H9 (cell line): ENCODE results near the gene WNT3. TPM values are rescaled to one million over a fixed set of nuclear protein-coding genes. Genes with fewer than 3 reads are reported as not detected.

ENCODE experiments used
- DNase-seq: peaks from one replicate; pipeline ENCODE4 v3.0.0-alpha.2; 2017
- H2AFZ ChIP-seq: one replicate; pipeline ENCODE4 v1.6.1; 2013; ENCODE audit warnings: mild to moderate bottlenecking, low read length, control low read depth, moderate library complexity
- H2AK5ac ChIP-seq: 2 replicates; pipeline ENCODE4 v1.6.1; 2013; ENCODE audit warnings: low read length, control low read depth, mixed read lengths; ENCODE audit not compliant: insufficient read length
- H2BK120ac ChIP-seq: one replicate; pipeline ENCODE4 v1.6.1; 2013; ENCODE audit warnings: low read depth, mild to moderate bottlenecking, low read length, control low read depth, inconsistent platforms; ENCODE audit not compliant: poor library complexity, severe bottlenecking
- H2BK12ac ChIP-seq: 2 replicates; pipeline ENCODE4 v1.6.1; 2013; ENCODE audit warnings: low read length, control low read depth, mixed read lengths, low read depth; ENCODE audit not compliant: insufficient read length
- H2BK15ac ChIP-seq: 2 replicates; pipeline ENCODE4 v1.6.1; 2013; ENCODE audit warnings: low read depth, low read length, control low read depth
- H2BK20ac ChIP-seq: one replicate; pipeline ENCODE4 v1.6.1; 2013; ENCODE audit warnings: low read depth, mild to moderate bottlenecking, low read length, control low read depth, inconsistent platforms; ENCODE audit not compliant: poor library complexity, severe bottlenecking
- H2BK5ac ChIP-seq: 2 replicates; pipeline ENCODE4 v1.6.1; 2013; ENCODE audit warnings: low read length, control low read depth, mixed read lengths; ENCODE audit not compliant: insufficient read length
- H3K14ac ChIP-seq: 2 replicates; pipeline ENCODE4 v1.6.1; 2013; ENCODE audit warnings: low read length, control low read depth; ENCODE audit not compliant: insufficient read depth
- H3K18ac ChIP-seq: 2 replicates; pipeline ENCODE4 v1.6.1; 2013; ENCODE audit warnings: low read depth, mild to moderate bottlenecking, mixed read lengths, low read length, control low read depth; ENCODE audit not compliant: insufficient read length
- H3K23ac ChIP-seq: 2 replicates; pipeline ENCODE4 v1.6.1; 2013; ENCODE audit warnings: low read length, control low read depth, mixed read lengths, low read depth; ENCODE audit not compliant: insufficient read length
- H3K23me2 ChIP-seq: 2 replicates; pipeline ENCODE4 v1.6.1; 2013; ENCODE audit warnings: low read depth, mild to moderate bottlenecking, mixed read lengths, low read length, control low read depth; ENCODE audit not compliant: insufficient read length, poor library complexity, severe bottlenecking
- H3K27ac ChIP-seq: 2 replicates; pipeline ENCODE4 v1.5.1; 2013; ENCODE audit warnings: low read length, control low read depth, mixed read lengths, low read depth; ENCODE audit not compliant: insufficient read length
- H3K27me3 ChIP-seq: 2 replicates; pipeline ENCODE4 v1.6.1; 2013; ENCODE audit warnings: low read length, control low read depth, inconsistent platforms; ENCODE audit not compliant: insufficient read depth
- H3K4ac ChIP-seq: 2 replicates; pipeline ENCODE4 v1.6.1; 2013; ENCODE audit warnings: low read depth, mild to moderate bottlenecking, control low read depth, inconsistent platforms, low read length, moderate library complexity
- H3K4me1 ChIP-seq: 2 replicates; pipeline ENCODE4 v1.6.1; 2013; ENCODE audit warnings: low read length, control low read depth, inconsistent platforms; ENCODE audit not compliant: insufficient read depth
- H3K4me2 ChIP-seq: 2 replicates; pipeline ENCODE4 v1.6.1; 2013; ENCODE audit warnings: low read length, control low read depth, mixed read lengths; ENCODE audit not compliant: insufficient read length, insufficient read depth
- H3K56ac ChIP-seq: 2 replicates; pipeline ENCODE4 v1.6.1; 2013; ENCODE audit warnings: low read depth, mild to moderate bottlenecking, mixed read lengths, low read length, control low read depth; ENCODE audit not compliant: insufficient read length
- H3K79me1 ChIP-seq: 2 replicates; pipeline ENCODE4 v1.6.1; 2013; ENCODE audit warnings: low read depth, mild to moderate bottlenecking, moderate library complexity, low read length, control low read depth, inconsistent platforms; ENCODE audit not compliant: insufficient read depth, poor library complexity, severe bottlenecking
- H3K79me2 ChIP-seq: 2 replicates; pipeline ENCODE4 v1.6.1; 2013; ENCODE audit warnings: low read length, control low read depth, inconsistent platforms; ENCODE audit not compliant: insufficient read depth
- H3K9ac ChIP-seq: 2 replicates; pipeline ENCODE4 v1.6.1; 2013; ENCODE audit warnings: low read length, control low read depth, mixed read lengths; ENCODE audit not compliant: insufficient read length; ENCODE audit errors: extremely low read depth
- H3K9me3 ChIP-seq: one replicate; pipeline ENCODE4 v1.6.1; 2013; ENCODE audit warnings: low read depth, low read length, inconsistent platforms; ENCODE audit not compliant: control insufficient read depth
- H3T11ph ChIP-seq: one replicate; pipeline ENCODE4 v1.6.1; 2013; ENCODE audit warnings: mild to moderate bottlenecking, low read length, control low read depth, inconsistent platforms
- H4K20me1 ChIP-seq: one replicate; pipeline ENCODE4 v1.6.1; 2013; ENCODE audit not compliant: control insufficient read depth, insufficient read length, insufficient read depth
- H4K5ac ChIP-seq: 2 replicates; pipeline ENCODE4 v1.6.1; 2013; ENCODE audit warnings: low read depth, mild to moderate bottlenecking, mixed read lengths, low read length, control low read depth; ENCODE audit not compliant: insufficient read length
- H4K8ac ChIP-seq: replicated peaks from 2 replicates; pipeline ENCODE4 v1.6.1; 2013; ENCODE audit warnings: low read length, control low read depth, mixed read lengths, low read depth; ENCODE audit not compliant: insufficient read length
- H4K91ac ChIP-seq: 2 replicates; pipeline ENCODE4 v1.6.1; 2013; ENCODE audit warnings: low read depth, mild to moderate bottlenecking, moderate library complexity, mixed read lengths, low read length, control low read depth; ENCODE audit not compliant: insufficient read length
- H3K27ac Mint-ChIP-seq, 3 experiments: 2 replicates in 2 of 3; 3 replicates in 1 of 3; pipeline ENCODE4 v1.8.0; 2020 to 2021; ENCODE audit warnings: mixed read lengths in 3 of 3, mild to moderate bottlenecking in 1 of 3, moderate library complexity in 1 of 3
- H3K27me3 Mint-ChIP-seq: 2 replicates; pipeline ENCODE4 v1.8.0; 2021; ENCODE audit warnings: low read depth, mild to moderate bottlenecking, moderate library complexity, mixed read lengths
- H3K36me3 Mint-ChIP-seq, 3 experiments: 2 replicates in 2 of 3; 3 replicates in 1 of 3; pipeline ENCODE4 v1.8.0; 2020 to 2021; ENCODE audit warnings: low read depth in 3 of 3, mixed read lengths in 3 of 3; ENCODE audit not compliant: insufficient read depth in 1 of 3
- H3K4me1 Mint-ChIP-seq, 2 experiments: 2 replicates each; pipeline ENCODE4 v1.8.0; 2020; ENCODE audit warnings: mixed read lengths in 2 of 2
- H3K4me3 Mint-ChIP-seq, 2 experiments: 2 replicates in 1 of 2; 3 replicates in 1 of 2; pipeline ENCODE4 v1.8.0; 2020 to 2021; ENCODE audit warnings: mild to moderate bottlenecking in 2 of 2, mixed read lengths in 2 of 2, moderate library complexity in 1 of 2
- H3K9me3 Mint-ChIP-seq, 2 experiments: 2 replicates in 1 of 2; 3 replicates in 1 of 2; pipeline ENCODE4 v1.8.0; 2020; ENCODE audit warnings: mild to moderate bottlenecking in 2 of 2, mixed read lengths in 2 of 2, moderate library complexity in 1 of 2
- WGBS: extraction: QIAGEN DNeasy Blood & Tissue Kit; methylation state at CpG from one replicate; pipeline ENCODE4 v1.1.7; 2013; ENCODE audit warnings: missing lambda C conversion rate, low lambda C conversion rate, mixed read lengths; ENCODE audit not compliant: insufficient read length; ENCODE audit errors: extremely low coverage; 5-methylcytosine and 5-hydroxymethylcytosine counted together
- total RNA-seq: library from RNA; stranded (reverse); gene quantifications from 2 replicates; pipeline ENCODE4 v1.2.1, GENCODE V29; 2021
- TF ChIP-seq, protein P1 (sequence below): fragments of 200-600 bp; sonication (generic); conservative IDR thresholded peaks from 3 replicates; pipeline ENCODE4 v1.8.0; 2021; ENCODE audit warnings: antibody characterized with exemption, mild to moderate bottlenecking

WNT3 gene
- total RNA-seq, 1 experiment from 2014 or later: 22.4 TPM

DNA sequence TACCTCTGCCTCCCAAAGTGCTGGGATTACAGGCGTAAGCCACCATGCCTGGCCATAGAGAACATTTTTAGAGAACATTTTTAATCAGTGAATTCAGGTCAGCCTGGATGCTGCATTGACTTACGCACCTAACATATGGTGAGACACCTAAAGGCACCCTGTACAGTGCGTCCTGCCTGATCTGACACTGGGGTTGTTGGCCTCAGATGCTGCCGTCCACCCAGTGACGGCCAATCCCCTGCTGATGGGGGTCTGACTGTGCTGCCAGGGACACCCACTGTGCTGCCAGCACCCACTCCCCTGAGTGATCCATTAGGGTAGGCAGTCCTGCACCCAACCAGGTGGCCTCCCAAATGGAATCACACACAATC, 38.5 kb downstream of the WNT3 start:
- H4K5ac ChIP-seq: no peak overlapping the region
- H3K14ac ChIP-seq: no peak overlapping the region
- no peak overlapping the region for H2BK12ac ChIP-seq
- Mint-ChIP-seq H3K36me3 (peaks cover 0 to 11% (median 3%) of the 10 kb centered on the region in 3 experiments; a peak in 3 of 7 replicates), H3K9me3 (peaks cover 0 to 3% of the 10 kb centered on the region in 2 experiments; a peak in 1 of 5 replicates), H3K4me1 (peaks cover 20 to 32% of the 10 kb centered on the region in 2 experiments), H3K27ac (no peak overlapping the region), H3K4me3 (no peak overlapping the region), H3K27me3 (peaks cover 83% of the 10 kb centered on the region)
- no peak overlapping the region for H3K56ac ChIP-seq
- DNase-seq: no peak
- no peaks in the 10 kb centered on the region for H4K20me1 ChIP-seq
- H2AK5ac ChIP-seq: no peak overlapping the region
- TF ChIP-seq, protein P1, sequence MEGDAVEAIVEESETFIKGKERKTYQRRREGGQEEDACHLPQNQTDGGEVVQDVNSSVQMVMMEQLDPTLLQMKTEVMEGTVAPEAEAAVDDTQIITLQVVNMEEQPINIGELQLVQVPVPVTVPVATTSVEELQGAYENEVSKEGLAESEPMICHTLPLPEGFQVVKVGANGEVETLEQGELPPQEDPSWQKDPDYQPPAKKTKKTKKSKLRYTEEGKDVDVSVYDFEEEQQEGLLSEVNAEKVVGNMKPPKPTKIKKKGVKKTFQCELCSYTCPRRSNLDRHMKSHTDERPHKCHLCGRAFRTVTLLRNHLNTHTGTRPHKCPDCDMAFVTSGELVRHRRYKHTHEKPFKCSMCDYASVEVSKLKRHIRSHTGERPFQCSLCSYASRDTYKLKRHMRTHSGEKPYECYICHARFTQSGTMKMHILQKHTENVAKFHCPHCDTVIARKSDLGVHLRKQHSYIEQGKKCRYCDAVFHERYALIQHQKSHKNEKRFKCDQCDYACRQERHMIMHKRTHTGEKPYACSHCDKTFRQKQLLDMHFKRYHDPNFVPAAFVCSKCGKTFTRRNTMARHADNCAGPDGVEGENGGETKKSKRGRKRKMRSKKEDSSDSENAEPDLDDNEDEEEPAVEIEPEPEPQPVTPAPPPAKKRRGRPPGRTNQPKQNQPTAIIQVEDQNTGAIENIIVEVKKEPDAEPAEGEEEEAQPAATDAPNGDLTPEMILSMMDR: no peak
- WGBS: no CpG with 5 or more reads among the region's 5 CpGs
- no peak overlapping the region for H3K4ac ChIP-seq
- no peak overlapping the region for H3K18ac ChIP-seq
- H3K9me3 ChIP-seq: no peaks in the 10 kb centered on the region
- no peak overlapping the region for H2BK20ac ChIP-seq
- H2BK15ac ChIP-seq: no peak overlapping the region
- no peak overlapping the region for H2AFZ ChIP-seq
- H3K27me3 ChIP-seq: peaks cover 4% of the 10 kb centered on the region; the same call in 1 of the 2 replicates
- no peaks in the 10 kb centered on the region for H3K4me1 ChIP-seq
- H3T11ph ChIP-seq: no peak overlapping the region
- H2BK5ac ChIP-seq: no peak overlapping the region
- H3K23me2 ChIP-seq: no peaks in the 10 kb centered on the region
- H3K9ac ChIP-seq: no peak overlapping the region
- no peaks in the 10 kb centered on the region for H3K79me2 ChIP-seq
- no peak overlapping the region for H3K23ac ChIP-seq
- H3K4me2 ChIP-seq: no peak overlapping the region
- no peaks in the 10 kb centered on the region for H3K79me1 ChIP-seq
- H2BK120ac ChIP-seq: no peak overlapping the region
- no peak overlapping the region for H4K8ac ChIP-seq
- H3K27ac ChIP-seq: no peak overlapping the region
- H4K91ac ChIP-seq: no peak overlapping the region
